ENCODE data around the gene METTL13. TPM values are rescaled to one million over a fixed set of nuclear protein-coding genes. Genes with fewer than 3 reads are reported as not detected.

Gene METTL13
- total and polyA plus RNA-seq, 9 of the 15 experiments (the other 6 are each of a cell fraction or from before 2014, with no cell fraction given), result 18.9 to 78.9 (median 54.9) TPM

DNA sequence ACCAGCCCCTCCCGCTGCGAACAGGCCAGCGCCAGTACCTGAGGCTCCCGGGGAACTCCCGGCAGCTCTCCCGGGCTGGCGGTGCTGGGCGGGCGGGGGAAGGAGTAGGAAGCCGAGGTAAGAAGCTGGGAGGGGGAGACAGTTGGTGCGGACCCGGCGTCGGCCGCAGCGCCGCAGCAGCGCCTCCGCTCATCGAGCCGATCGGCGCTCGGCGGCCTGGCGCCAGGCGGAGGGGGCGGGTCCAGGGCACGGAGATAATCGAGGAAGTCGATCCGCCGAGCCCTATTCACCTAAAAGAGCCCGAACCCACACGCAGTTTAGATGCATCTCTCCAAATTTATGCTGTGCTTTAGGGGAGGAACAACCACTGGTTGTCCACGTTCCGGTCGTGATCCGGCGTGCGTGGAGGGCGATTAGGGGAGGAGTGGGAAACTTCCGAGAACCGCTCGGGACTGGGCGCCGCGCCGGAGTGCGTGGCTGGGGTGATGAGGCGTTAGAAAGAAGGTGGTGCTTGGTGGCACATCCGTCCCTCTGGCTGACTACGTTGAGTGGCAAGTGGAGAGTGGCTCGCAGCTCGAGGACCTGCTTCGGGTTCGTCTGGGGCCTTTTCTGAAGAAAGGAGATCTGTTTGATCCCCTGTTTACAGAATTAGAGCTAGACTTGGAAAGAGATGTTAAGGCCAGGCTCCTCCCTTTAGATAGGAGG, 39.4 kb upstream of the METTL13 start, which contains the start of gene VAMP4 (continued):
- TF ChIP-seq THRAP3 (IDR thresholded peaks at IDR 0.05; ENCODE audit: borderline replicate concordance) (no peak), RB1 (IDR thresholded peaks at IDR 0.05; ENCODE audit: low read depth) (peak; percentile 93), CEBPB (tag; IDR thresholded peaks at IDR 0.05) (no peak), GABPB1 (CRISPR knock-in tag; IDR thresholded peaks at IDR 0.05) (peak; percentile 53; the same call in 1 of the 2 replicates), ZBTB17 (CRISPR knock-in tag; IDR thresholded peaks at IDR 0.05) (peak; percentile 100), ATF6 (CRISPR knock-in tag; IDR thresholded peaks at IDR 0.05) (no peak), ZKSCAN1 (IDR thresholded peaks at IDR 0.05; ENCODE audit: low read depth, low read length) (peak; percentile 54; the same call in 1 of the 2 replicates), PHF8 (IDR thresholded peaks at IDR 0.05; ENCODE audit: borderline replicate concordance, low read length) (peak; percentile 98), BCOR (IDR thresholded peaks at IDR 0.05) (no peak), POLR2A (conservative IDR thresholded peaks at IDR 0.05) (peak; percentile 95), MGA (IDR thresholded peaks at IDR 0.05) (peak; percentile 62)
- TF ChIP-seq, protein P1, sequence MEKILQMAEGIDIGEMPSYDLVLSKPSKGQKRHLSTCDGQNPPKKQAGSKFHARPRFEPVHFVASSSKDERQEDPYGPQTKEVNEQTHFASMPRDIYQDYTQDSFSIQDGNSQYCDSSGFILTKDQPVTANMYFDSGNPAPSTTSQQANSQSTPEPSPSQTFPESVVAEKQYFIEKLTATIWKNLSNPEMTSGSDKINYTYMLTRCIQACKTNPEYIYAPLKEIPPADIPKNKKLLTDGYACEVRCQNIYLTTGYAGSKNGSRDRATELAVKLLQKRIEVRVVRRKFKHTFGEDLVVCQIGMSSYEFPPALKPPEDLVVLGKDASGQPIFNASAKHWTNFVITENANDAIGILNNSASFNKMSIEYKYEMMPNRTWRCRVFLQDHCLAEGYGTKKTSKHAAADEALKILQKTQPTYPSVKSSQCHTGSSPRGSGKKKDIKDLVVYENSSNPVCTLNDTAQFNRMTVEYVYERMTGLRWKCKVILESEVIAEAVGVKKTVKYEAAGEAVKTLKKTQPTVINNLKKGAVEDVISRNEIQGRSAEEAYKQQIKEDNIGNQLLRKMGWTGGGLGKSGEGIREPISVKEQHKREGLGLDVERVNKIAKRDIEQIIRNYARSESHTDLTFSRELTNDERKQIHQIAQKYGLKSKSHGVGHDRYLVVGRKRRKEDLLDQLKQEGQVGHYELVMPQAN (IDR thresholded peaks at IDR 0.05; ENCODE audit: borderline replicate concordance), result peak; percentile 71
